IPS DF 19.7 (cell line): ENCODE results near the gene SLC14A1.

Experiments
- DNase-seq: peaks from one replicate; pipeline ENCODE4 v3.0.0-alpha.2; 2013; ENCODE audit warnings: low read depth, low spot score

The SLC14A1 gene

GRCh38 chr18:45801416-45802004 lies 77.5 kb downstream of the SLC14A1 start:
- no peak for DNase-seq
